NCI-H1092 treated with DMSO at 0.1 percent for 48 hours (cell line): Measurements from ENCODE around the gene VSTM4.

Experiments
- DNase-seq: peaks from one replicate; lab custom pipeline; 2025; lab: John Stamatoyannopoulos, UW

The VSTM4 gene

GRCh38 chr10:49005270-49005669, 110.1 kb downstream of the VSTM4 start:
- no peak for DNase-seq

- DNase-seq = peak; percentile 15
Measured at GRCh38 chr10:49001870-49002672, 113.3 kb downstream of the VSTM4 start.

- DNase-seq = peak; percentile 7
Measured at GRCh38 chr10:49001402-49001801, 113.9 kb downstream of the VSTM4 start.

- DNase-seq = no peak
Measured at GRCh38 chr10:49000437-49001398, 114.6 kb downstream of the VSTM4 start.

GRCh38 chr10:48999346-48999745, 116.0 kb downstream of the VSTM4 start:
- no peak for DNase-seq

GRCh38 chr10:48996329-48996728, 119.0 kb downstream of the VSTM4 start:
- DNase-seq = no peak

GRCh38 chr10:48993627-48994026, 121.7 kb downstream of the VSTM4 start:
- no peak for DNase-seq

- no peak for DNase-seq
Measured at GRCh38 chr10:48990226-48990625, 125.1 kb downstream of the VSTM4 start.

- DNase-seq = no peak
Measured at GRCh38 chr10:48985621-48986158, 129.6 kb downstream of the VSTM4 start.

- DNase-seq = no peak
Measured at GRCh38 chr10:48983648-48984351, 131.5 kb downstream of the VSTM4 start.

GRCh38 chr10:48982584-48982983, 132.7 kb downstream of the VSTM4 start:
- no peak for DNase-seq

GRCh38 chr10:48981310-48981907, 133.9 kb downstream of the VSTM4 start:
- peak; percentile 33 for DNase-seq

GRCh38 chr10:48978318-48978717, 137.0 kb downstream of the VSTM4 start:
- DNase-seq = no peak

- DNase-seq = no peak
Measured at GRCh38 chr10:48976196-48976595, 139.1 kb downstream of the VSTM4 start.

- no peak for DNase-seq
Measured at GRCh38 chr10:48974510-48975156, 140.7 kb downstream of the VSTM4 start.

GRCh38 chr10:48973065-48973464, 142.3 kb downstream of the VSTM4 start:
- no peak for DNase-seq

GRCh38 chr10:48970654-48971053, 144.7 kb downstream of the VSTM4 start:
- DNase-seq = no peak

- DNase-seq = no peak
Measured at GRCh38 chr10:48970046-48970445, 145.3 kb downstream of the VSTM4 start.

GRCh38 chr10:48968036-48968435, 147.3 kb downstream of the VSTM4 start:
- DNase-seq = no peak

- DNase-seq = no peak
Measured at GRCh38 chr10:48965460-48965859, 149.9 kb downstream of the VSTM4 start.
